Ascending aorta (tissue), 2 donors: Measurements from ENCODE around the gene PPM1D. TPM values are rescaled to one million over a fixed set of nuclear protein-coding genes. Genes with fewer than 3 reads are reported as not detected.

ENCODE experiments used
- DNase-seq, 2 donors: peaks; one replicate each; pipeline ENCODE4 v3.0.0-alpha.2; 2019; ENCODE audit warnings: low spot score in 2 of 2
- H3K27ac ChIP-seq, 2 donors: fragments of 200-600 bp; sonication (generic); one replicate each; pipeline ENCODE4 v1.5.1; 2016 to 2017; ENCODE audit warnings: mild to moderate bottlenecking in 1 of 2
- H3K27me3 ChIP-seq: fragments of 200-600 bp; sonication (generic); one replicate; pipeline ENCODE4 v1.5.1; 2017
- H3K36me3 ChIP-seq, 2 donors: fragments of 200-600 bp; sonication (generic); one replicate each; pipeline ENCODE4 v1.5.1; 2016
- H3K4me1 ChIP-seq, 2 donors: fragments of 200-600 bp; sonication (generic); one replicate each; pipeline ENCODE4 v1.5.1; 2016 to 2017; ENCODE audit warnings: mild to moderate bottlenecking in 1 of 2
- H3K4me3 ChIP-seq, 2 donors: fragments of 200-600 bp; sonication (generic); one replicate each; pipeline ENCODE4 v1.5.1; 2016 to 2017; ENCODE audit warnings: mild to moderate bottlenecking in 1 of 2
- H3K9me3 ChIP-seq, 2 donors: fragments of 200-600 bp; sonication (generic); one replicate each; pipeline ENCODE4 v1.5.1; 2016
- CTCF ChIP-seq, 3 experiments: fragments of 200-600 bp in 2 of 3; fragments of 450-650 bp in 1 of 3; sonication (generic) in 2 of 3; IDR thresholded peaks; one replicate each; pipeline ENCODE4 v1.5.1; 2016 to 2019; ENCODE audit warnings: antibody characterized with exemption in 3 of 3, mild to moderate bottlenecking in 1 of 3, moderate library complexity in 1 of 3
- intact Hi-C: fragments of 100-400 bp; cut with DNase I; formaldehyde crosslinking; loops from one replicate; pipeline ENCODE4 v1.15.1; 2023
- total RNA-seq: library from RNA; depleted of rRNA; stranded (reverse); fragments of >200 nt; gene quantifications from one replicate; pipeline ENCODE4 v1.1.0, GENCODE V29; 2016

PPM1D gene
- total RNA-seq, 1 donor from 2014 or later, result 6.0 TPM

- no peak for DNase-seq
- H3K27ac ChIP-seq, result no peak overlapping the region
- H3K9me3 ChIP-seq, result no peaks in the 10 kb centered on the region
- no peaks in the 10 kb centered on the region for H3K36me3 ChIP-seq
- peaks cover 0 to 5% of the 10 kb centered on the region in 2 donors for H3K4me1 ChIP-seq
- intact Hi-C loops, result no loop called here
- TF ChIP-seq CTCF (IDR thresholded peaks at IDR 0.05), result no peak
- no peaks in the 10 kb centered on the region for H3K27me3 ChIP-seq
- H3K4me3 ChIP-seq, result no peak overlapping the region
Measured at GRCh38 chr17:60594734-60595133, 5.3 kb upstream of the PPM1D start.

GRCh38 chr17:60597297-60597696 lies 2.7 kb upstream of the PPM1D start:
- no peak for TF ChIP-seq CTCF (IDR thresholded peaks at IDR 0.05)
- Histone ChIP-seq H3K27ac (no peak overlapping the region), H3K4me1 (peaks cover 0 to 5% of the 10 kb centered on the region in 2 donors), H3K4me3 (no peak overlapping the region), H3K27me3 (no peaks in the 10 kb centered on the region), H3K36me3 (no peaks in the 10 kb centered on the region), H3K9me3 (no peaks in the 10 kb centered on the region)
- intact Hi-C loops, result no loop called here
- DNase-seq, result no peak

- Histone ChIP-seq H3K27ac (peak overlapping the region in 1 of 2 donors; percentile 98), H3K9me3 (no peaks in the 10 kb centered on the region), H3K4me1 (peaks cover 0 to 9% of the 10 kb centered on the region in 2 donors), H3K4me3 (no peak overlapping the region), H3K27me3 (no peaks in the 10 kb centered on the region), H3K36me3 (no peaks in the 10 kb centered on the region)
- TF ChIP-seq CTCF (IDR thresholded peaks at IDR 0.05), result no peak
- DNase-seq, result no peak
- intact Hi-C loops, result no loop called here
Measured at GRCh38 chr17:60598001-60598736, 1.8 kb upstream of the PPM1D start.

GRCh38 chr17:60599220-60599619 lies 773 bp upstream of the PPM1D start:
- H3K9me3 ChIP-seq, result no peaks in the 10 kb centered on the region

More at GRCh38 chr17:60599220-60599619, 773 bp upstream of the PPM1D start:
- Histone ChIP-seq H3K4me1 (peaks cover 0 to 10% of the 10 kb centered on the region in 2 donors), H3K4me3 (peak overlapping the region; percentile 73 to 94), H3K27ac (peak overlapping the region; percentile 97 to 98), H3K36me3 (no peaks in the 10 kb centered on the region), H3K27me3 (no peaks in the 10 kb centered on the region)
- no peak for DNase-seq
- intact Hi-C loops, result no loop called here
- TF ChIP-seq CTCF (IDR thresholded peaks at IDR 0.05), result no peak
